ENCODE measurements around the gene WLS. TPM values are rescaled to one million over a fixed set of nuclear protein-coding genes. Genes with fewer than 3 reads are reported as not detected.

WLS gene
- polyA plus RNA-seq, 1 donor from 2014 or later = 8.8 TPM

DNA sequence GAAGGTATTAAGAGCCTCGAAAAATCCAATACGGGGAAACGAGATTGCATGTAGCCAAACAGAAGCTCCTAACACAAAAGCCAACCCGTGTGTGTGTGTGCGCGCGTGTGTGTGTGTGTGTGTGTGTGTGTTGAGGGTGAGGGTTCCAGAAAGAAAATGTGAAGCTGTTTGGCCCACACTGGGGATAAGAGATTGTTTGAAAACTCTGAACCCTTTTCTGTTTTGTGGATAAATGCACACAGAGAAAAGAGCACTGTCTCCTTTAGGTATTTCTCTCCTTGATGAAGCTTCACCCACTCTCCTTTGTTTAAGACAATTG, 1.9 kb downstream of the WLS start:
- Histone ChIP-seq H3K27me3 (ENCODE audit: insufficient read depth, low read depth, low read length) (peaks cover 98% of the 10 kb centered on the region), H2AFZ (ENCODE audit: low read depth, low read length) (no peak overlapping the region), H3K9me3 (ENCODE audit: low read length) (no peaks in the 10 kb centered on the region), H4K20me1 (ENCODE audit: insufficient read depth) (no peaks in the 10 kb centered on the region), H3K36me3 (ENCODE audit: insufficient read depth, low read length) (no peaks in the 10 kb centered on the region), H3F3A (ENCODE audit: insufficient read depth, low read length, poor library complexity, severe bottlenecking) (no peaks in the 10 kb centered on the region), H3K9ac (ENCODE audit: low read length) (peak overlapping the region; percentile 33), H3K79me2 (replicated peaks; ENCODE audit: insufficient read depth, low read length) (no peaks in the 10 kb centered on the region), H3K9me2 (ENCODE audit: insufficient read depth, low read length) (no peaks in the 10 kb centered on the region), H3K4me2 (ENCODE audit: low read length) (peak overlapping the region; percentile 4), H3K27ac (ENCODE audit: low read length) (no peak overlapping the region), H3K4me3 (ENCODE audit: low read length) (peak overlapping the region; percentile 63)
- TF ChIP-seq EZH2 (IDR thresholded peaks at IDR 0.05; ENCODE audit: borderline replicate concordance, insufficient read depth, low read length, poor library complexity, severe bottlenecking) = no peak
- TF ChIP-seq POLR2AphosphoS5 (IDR thresholded peaks at IDR 0.05) = peak; percentile 34
- TF ChIP-seq, protein P1, sequence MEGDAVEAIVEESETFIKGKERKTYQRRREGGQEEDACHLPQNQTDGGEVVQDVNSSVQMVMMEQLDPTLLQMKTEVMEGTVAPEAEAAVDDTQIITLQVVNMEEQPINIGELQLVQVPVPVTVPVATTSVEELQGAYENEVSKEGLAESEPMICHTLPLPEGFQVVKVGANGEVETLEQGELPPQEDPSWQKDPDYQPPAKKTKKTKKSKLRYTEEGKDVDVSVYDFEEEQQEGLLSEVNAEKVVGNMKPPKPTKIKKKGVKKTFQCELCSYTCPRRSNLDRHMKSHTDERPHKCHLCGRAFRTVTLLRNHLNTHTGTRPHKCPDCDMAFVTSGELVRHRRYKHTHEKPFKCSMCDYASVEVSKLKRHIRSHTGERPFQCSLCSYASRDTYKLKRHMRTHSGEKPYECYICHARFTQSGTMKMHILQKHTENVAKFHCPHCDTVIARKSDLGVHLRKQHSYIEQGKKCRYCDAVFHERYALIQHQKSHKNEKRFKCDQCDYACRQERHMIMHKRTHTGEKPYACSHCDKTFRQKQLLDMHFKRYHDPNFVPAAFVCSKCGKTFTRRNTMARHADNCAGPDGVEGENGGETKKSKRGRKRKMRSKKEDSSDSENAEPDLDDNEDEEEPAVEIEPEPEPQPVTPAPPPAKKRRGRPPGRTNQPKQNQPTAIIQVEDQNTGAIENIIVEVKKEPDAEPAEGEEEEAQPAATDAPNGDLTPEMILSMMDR (IDR thresholded peaks at IDR 0.05; ENCODE audit: poor library complexity, severe bottlenecking) = no peak
- no peak for TF ChIP-seq RAD21 (conservative IDR thresholded peaks at IDR 0.05)

DNA sequence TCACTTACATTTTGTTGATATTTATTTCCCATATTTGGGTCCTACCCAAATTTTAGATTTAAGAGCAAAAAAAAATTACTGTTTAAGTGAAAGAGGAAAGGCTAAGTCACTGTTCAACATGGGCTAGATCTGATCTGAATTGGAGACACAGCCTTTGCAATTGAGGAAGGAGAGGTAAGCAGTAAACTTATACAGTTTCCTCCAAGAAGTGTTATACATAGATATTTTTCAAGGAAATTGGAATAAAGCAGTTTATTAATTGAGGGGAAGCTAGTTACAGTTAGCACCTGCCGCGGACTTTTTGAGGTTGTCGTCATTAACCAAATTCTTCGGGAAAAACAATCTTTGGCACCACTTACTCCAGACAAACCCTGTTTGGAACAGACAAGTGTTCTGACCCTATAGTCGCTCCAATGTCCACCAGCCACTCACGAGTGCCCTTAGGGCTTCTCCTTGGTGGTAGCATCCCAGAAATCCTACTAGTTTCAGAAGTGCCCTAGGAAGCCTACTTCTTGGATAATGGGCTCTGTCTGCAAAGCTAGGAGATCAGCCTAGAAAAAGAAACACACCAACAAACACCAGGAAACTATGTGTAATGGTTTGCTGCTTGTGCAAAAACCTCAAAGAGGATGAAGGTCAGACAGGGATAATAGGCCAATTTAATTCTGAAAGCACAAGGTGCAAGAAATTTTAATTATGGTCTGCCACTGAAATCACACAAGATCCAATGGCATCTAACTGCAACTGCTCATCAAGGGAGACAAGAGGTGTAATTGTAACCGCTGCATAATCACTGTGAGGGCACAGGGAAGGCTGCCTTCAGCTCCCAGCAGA, 2.5 kb downstream of the WLS start:
- Histone ChIP-seq H3K9me2 (ENCODE audit: insufficient read depth, low read length) (no peaks in the 10 kb centered on the region), H3K9ac (ENCODE audit: low read length) (peak overlapping the region; percentile 33), H3K9me3 (ENCODE audit: low read length) (no peaks in the 10 kb centered on the region), H3K36me3 (ENCODE audit: insufficient read depth, low read length) (no peaks in the 10 kb centered on the region), H3F3A (ENCODE audit: insufficient read depth, low read length, poor library complexity, severe bottlenecking) (no peaks in the 10 kb centered on the region), H3K4me2 (ENCODE audit: low read length) (peak overlapping the region; percentile 4), H3K27me3 (ENCODE audit: insufficient read depth, low read depth, low read length) (peaks cover 100% of the 10 kb centered on the region), H3K4me3 (ENCODE audit: low read length) (peak overlapping the region; percentile 63), H3K79me2 (replicated peaks; ENCODE audit: insufficient read depth, low read length) (no peaks in the 10 kb centered on the region), H2AFZ (ENCODE audit: low read depth, low read length) (no peak overlapping the region), H4K20me1 (ENCODE audit: insufficient read depth) (no peaks in the 10 kb centered on the region), H3K27ac (ENCODE audit: low read length) (no peak overlapping the region)
- TF ChIP-seq, protein P2, sequence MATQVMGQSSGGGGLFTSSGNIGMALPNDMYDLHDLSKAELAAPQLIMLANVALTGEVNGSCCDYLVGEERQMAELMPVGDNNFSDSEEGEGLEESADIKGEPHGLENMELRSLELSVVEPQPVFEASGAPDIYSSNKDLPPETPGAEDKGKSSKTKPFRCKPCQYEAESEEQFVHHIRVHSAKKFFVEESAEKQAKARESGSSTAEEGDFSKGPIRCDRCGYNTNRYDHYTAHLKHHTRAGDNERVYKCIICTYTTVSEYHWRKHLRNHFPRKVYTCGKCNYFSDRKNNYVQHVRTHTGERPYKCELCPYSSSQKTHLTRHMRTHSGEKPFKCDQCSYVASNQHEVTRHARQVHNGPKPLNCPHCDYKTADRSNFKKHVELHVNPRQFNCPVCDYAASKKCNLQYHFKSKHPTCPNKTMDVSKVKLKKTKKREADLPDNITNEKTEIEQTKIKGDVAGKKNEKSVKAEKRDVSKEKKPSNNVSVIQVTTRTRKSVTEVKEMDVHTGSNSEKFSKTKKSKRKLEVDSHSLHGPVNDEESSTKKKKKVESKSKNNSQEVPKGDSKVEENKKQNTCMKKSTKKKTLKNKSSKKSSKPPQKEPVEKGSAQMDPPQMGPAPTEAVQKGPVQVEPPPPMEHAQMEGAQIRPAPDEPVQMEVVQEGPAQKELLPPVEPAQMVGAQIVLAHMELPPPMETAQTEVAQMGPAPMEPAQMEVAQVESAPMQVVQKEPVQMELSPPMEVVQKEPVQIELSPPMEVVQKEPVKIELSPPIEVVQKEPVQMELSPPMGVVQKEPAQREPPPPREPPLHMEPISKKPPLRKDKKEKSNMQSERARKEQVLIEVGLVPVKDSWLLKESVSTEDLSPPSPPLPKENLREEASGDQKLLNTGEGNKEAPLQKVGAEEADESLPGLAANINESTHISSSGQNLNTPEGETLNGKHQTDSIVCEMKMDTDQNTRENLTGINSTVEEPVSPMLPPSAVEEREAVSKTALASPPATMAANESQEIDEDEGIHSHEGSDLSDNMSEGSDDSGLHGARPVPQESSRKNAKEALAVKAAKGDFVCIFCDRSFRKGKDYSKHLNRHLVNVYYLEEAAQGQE (IDR thresholded peaks at IDR 0.05; ENCODE audit: borderline replicate concordance) = no peak
- TF ChIP-seq SMC3 (conservative IDR thresholded peaks at IDR 0.05; ENCODE audit: poor library complexity) (no peak), EP300 (conservative IDR thresholded peaks at IDR 0.05; ENCODE audit: poor library complexity, severe bottlenecking) (no peak), EZH2 (IDR thresholded peaks at IDR 0.05; ENCODE audit: borderline replicate concordance, insufficient read depth, low read length, poor library complexity, severe bottlenecking) (no peak), POLR2AphosphoS5 (IDR thresholded peaks at IDR 0.05) (no peak), TAF1 (IDR thresholded peaks at IDR 0.05; ENCODE audit: low read depth) (no peak)
- TF ChIP-seq, protein P1 (IDR thresholded peaks at IDR 0.05; ENCODE audit: poor library complexity, severe bottlenecking) = no peak

All from neural cell (in vitro differentiated cells).